Keratinocyte (primary cell): ENCODE data around the gene PFN4. TPM values are rescaled to one million over a fixed set of nuclear protein-coding genes. Genes with fewer than 3 reads are reported as not detected.

Source experiments
- DNase-seq: peaks from one replicate; pipeline ENCODE4 v3.0.0-alpha.2; 2011; ENCODE audit warnings: low read depth, missing footprints, low spot score
- FAIRE-seq: peaks from 2 replicates; lab custom pipeline; 2011; peaks lifted over from hg19 to GRCh38; lab: Jason Lieb, UNC
- H2AFZ ChIP-seq: 2 replicates; pipeline ENCODE4 v1.6.0; 2012; ENCODE audit warnings: low read length, control low read depth, inconsistent platforms; ENCODE audit not compliant: control insufficient read depth
- H3K27ac ChIP-seq: 2 replicates; pipeline ENCODE4 v1.5.1; 2011; ENCODE audit warnings: low read length; ENCODE audit not compliant: control insufficient read depth, insufficient read depth
- H3K27me3 ChIP-seq: 3 replicates; pipeline ENCODE4 v1.6.0; 2011; ENCODE audit warnings: low read length; ENCODE audit not compliant: control insufficient read depth, insufficient read depth; ENCODE audit errors: extremely low read depth
- H3K36me3 ChIP-seq, 2 experiments: 2 replicates in 1 of 2; 3 replicates in 1 of 2; pipeline ENCODE4 v1.5.1; 2011; ENCODE audit warnings: low read length in 2 of 2, mild to moderate bottlenecking in 1 of 2; ENCODE audit not compliant: control insufficient read depth in 2 of 2, insufficient read depth in 2 of 2; ENCODE audit errors: extremely low read depth in 1 of 2
- H3K4me1 ChIP-seq: 3 replicates; pipeline ENCODE4 v1.5.1; 2011; ENCODE audit warnings: low read length; ENCODE audit not compliant: control insufficient read depth, insufficient read depth; ENCODE audit errors: extremely low read depth
- H3K4me2 ChIP-seq: 3 replicates; pipeline ENCODE4 v1.6.0; 2011; ENCODE audit warnings: low read depth, low read length; ENCODE audit not compliant: control insufficient read depth, insufficient read depth; ENCODE audit errors: extremely low read depth
- H3K4me3 ChIP-seq, 3 experiments: fragments of 200-600 bp in 1 of 3; sonication (generic) in 1 of 3; 2 replicates in 2 of 3; 3 replicates in 1 of 3; pipeline ENCODE4 v1.5.1; 2011 to 2016; ENCODE audit warnings: low read length in 3 of 3, mild to moderate bottlenecking in 3 of 3, control low read depth in 2 of 3, inconsistent platforms in 1 of 3, low read depth in 1 of 3, mixed read lengths in 1 of 3, mixed run types in 1 of 3, moderate library complexity in 1 of 3; ENCODE audit not compliant: control insufficient read depth in 2 of 3, insufficient read depth in 2 of 3; ENCODE audit errors: extremely low read depth in 1 of 3
- H3K79me2 ChIP-seq: 2 replicates; pipeline ENCODE4 v1.6.0; 2012; ENCODE audit warnings: low read length; ENCODE audit not compliant: control insufficient read depth, insufficient read depth
- H3K9ac ChIP-seq: 3 replicates; pipeline ENCODE4 v1.6.0; 2011; ENCODE audit warnings: low read length; ENCODE audit not compliant: control insufficient read depth, insufficient read depth; ENCODE audit errors: extremely low read depth
- H3K9me1 ChIP-seq: 3 replicates; pipeline ENCODE4 v1.6.0; 2011; ENCODE audit warnings: low read length; ENCODE audit not compliant: control insufficient read depth, insufficient read depth; ENCODE audit errors: extremely low read depth
- H3K9me3 ChIP-seq: 2 replicates; pipeline ENCODE4 v1.5.1; 2012; ENCODE audit warnings: low read depth, low read length; ENCODE audit not compliant: control insufficient read depth
- H4K20me1 ChIP-seq: 3 replicates; pipeline ENCODE4 v1.6.0; 2011; ENCODE audit warnings: low read length; ENCODE audit not compliant: control insufficient read depth, insufficient read depth; ENCODE audit errors: extremely low read depth
- CTCF ChIP-seq, 3 experiments: IDR thresholded peaks in 1 of 3; conservative IDR thresholded peaks in 1 of 3; optimal IDR thresholded peaks in 1 of 3; 2 replicates in 2 of 3; 3 replicates in 1 of 3; pipeline versions ENCODE3 to v1.5.1; 2011; ENCODE audit warnings: low read length in 3 of 3, mild to moderate bottlenecking in 3 of 3, moderate library complexity in 2 of 3, control low read depth in 1 of 3, inconsistent platforms in 1 of 3; ENCODE audit not compliant: insufficient read depth in 2 of 3; ENCODE audit errors: extremely low read depth in 1 of 3
- EZH2 ChIP-seq: IDR thresholded peaks from one replicate; pipeline ENCODE4 v1.6.1; 2012; ENCODE audit warnings: inconsistent platforms, mild to moderate bottlenecking, low read length, moderate library complexity
- dilution Hi-C: fragments of 300-500 bp; cut with MboI; formaldehyde crosslinking; loops from one replicate; pipeline ENCODE4 v1.7.0; 2020; ENCODE audit warnings: low sequenced_read_pairs; ENCODE audit not compliant: extremely low pct_ligation_motif_present
- polyA plus RNA-seq, 5 experiments: library from polyadenylated mRNA; depleted of rRNA in 3 of 5; stranded (reverse) in 3 of 5; stranded (forward) in 1 of 5; unstranded in 1 of 5; fragments of >200 nt; gene quantifications; 1 replicate in 1 of 5; 2 replicates in 3 of 5; 3 replicates in 1 of 5; pipeline versions ENCODE4 v1.2.1 to v1.2.3, GENCODE V29; 2011 to 2012; ENCODE audit warnings: missing spikeins in 2 of 5, low read depth in 1 of 5, low replicate concordance in 1 of 5

Gene PFN4
- polyA plus RNA-seq, 1 donor (not counting 4 experiments of a cell fraction or from before 2014, with no cell fraction given), result 0.16 TPM

- Histone ChIP-seq H3K4me1 (no peaks in the 10 kb centered on the region), H3K36me3 (no peaks in the 10 kb centered on the region), H3K79me2 (no peaks in the 10 kb centered on the region), H2AFZ (no peak overlapping the region), H3K4me2 (no peak overlapping the region), H4K20me1 (no peaks in the 10 kb centered on the region), H3K9ac (no peak overlapping the region), H3K4me3 (no peak overlapping the region), H3K9me1 (no peaks in the 10 kb centered on the region), H3K27ac (no peak overlapping the region), H3K27me3 (no peaks in the 10 kb centered on the region), H3K9me3 (no peaks in the 10 kb centered on the region)
- dilution Hi-C loops, result no loop called here
- DNase-seq (no peak), FAIRE-seq (no peak)
- TF ChIP-seq CTCF (optimal IDR thresholded peaks at IDR 0.05 in 1 of 3, IDR thresholded peaks at IDR 0.05 in 1 of 3, conservative IDR thresholded peaks at IDR 0.05 in 1 of 3; ENCODE audit: extremely low read depth in 1 of 3, insufficient read depth in 2 of 3, low read length in 3 of 3), result no peak
- TF ChIP-seq EZH2, result no peak
Measured at GRCh38 chr2:24160761-24161160, 37.6 kb upstream of the PFN4 start.

GRCh38 chr2:24159708-24160107, 36.6 kb upstream of the PFN4 start:
- no peak overlapping the region for H3K4me3 ChIP-seq
- FAIRE-seq (no peak), DNase-seq (no peak)
- no peak overlapping the region for H3K9ac ChIP-seq
- H3K9me3 ChIP-seq, result no peaks in the 10 kb centered on the region
- H3K4me2 ChIP-seq, result no peak overlapping the region
- H3K36me3 ChIP-seq, result no peaks in the 10 kb centered on the region
- no peaks in the 10 kb centered on the region for H3K4me1 ChIP-seq
- no peaks in the 10 kb centered on the region for H3K79me2 ChIP-seq
- dilution Hi-C loops, result no loop called here
- TF ChIP-seq CTCF (optimal IDR thresholded peaks at IDR 0.05 in 1 of 3, IDR thresholded peaks at IDR 0.05 in 1 of 3, conservative IDR thresholded peaks at IDR 0.05 in 1 of 3; ENCODE audit: extremely low read depth in 1 of 3, insufficient read depth in 2 of 3, low read length in 3 of 3), result no peak
- no peak for TF ChIP-seq EZH2
- H3K27ac ChIP-seq, result no peak overlapping the region
- no peaks in the 10 kb centered on the region for H3K27me3 ChIP-seq
- H2AFZ ChIP-seq, result no peak overlapping the region
- no peaks in the 10 kb centered on the region for H4K20me1 ChIP-seq
- no peaks in the 10 kb centered on the region for H3K9me1 ChIP-seq
